ENCODE results near the gene CCDC83. TPM values are rescaled to one million over a fixed set of nuclear protein-coding genes. Genes with fewer than 3 reads are reported as not detected.

CCDC83 gene
- polyA plus RNA-seq = not detected

- H3K27ac ChIP-seq (ENCODE audit: low read depth, low read length) = no peak within 1 kb of the TSS
- WGBS, 3 donors = 29 to 39% (median 38%) methylated on average over 13 of the region's 13 CpGs
Measured at GRCh38 chr11:85855341-85855656, at the start of gene CCDC83. Gene CCDC83 (plus strand): TSS chr11:85855383. CDS start chr11:85865124, 9,741 bp downstream.

DNA sequence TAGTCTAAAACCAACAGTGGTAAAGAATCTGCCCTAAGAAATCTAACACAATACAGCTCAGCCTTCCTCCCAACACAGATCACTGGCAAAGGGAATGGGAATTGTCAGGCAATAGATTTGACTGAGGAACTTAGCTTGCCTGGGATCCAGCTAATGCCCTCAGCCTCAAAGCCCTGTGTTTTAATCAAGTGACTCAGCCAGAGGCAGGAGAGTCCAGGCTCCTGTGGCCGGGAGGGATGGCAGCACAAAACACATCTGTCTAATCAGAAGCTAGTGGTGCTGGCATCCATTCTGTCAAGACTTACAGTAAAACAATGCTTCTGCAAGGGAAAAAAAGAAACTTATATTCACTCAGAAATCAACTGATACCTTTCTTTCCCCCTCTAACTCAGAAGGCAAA lies 49.8 kb upstream of the CCDC83 start:
- 67 to 81% (median 72%) methylated on average over 1 of the region's 1 CpG for WGBS, 3 donors
- no peak overlapping the region for H3K27ac ChIP-seq (ENCODE audit: low read depth, low read length)

DNA sequence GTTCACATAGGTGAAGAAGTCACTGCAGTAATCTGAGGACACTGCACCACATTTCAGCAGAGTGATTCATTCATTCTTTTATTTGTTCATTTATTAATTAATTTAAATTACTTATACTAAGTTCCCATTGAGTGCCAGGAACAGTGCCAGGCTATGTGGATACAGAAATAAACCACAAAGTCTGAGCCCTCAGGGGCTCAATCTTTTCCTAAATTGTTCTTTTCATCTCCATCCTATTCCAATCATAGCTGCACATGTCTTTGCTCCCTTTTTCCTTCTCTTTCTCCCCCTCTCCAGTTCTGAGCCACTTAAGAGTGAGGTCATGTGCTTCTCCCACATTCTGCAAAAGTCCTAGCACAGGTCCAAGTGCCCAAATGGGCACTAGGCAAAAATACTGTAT lies 49.2 kb upstream of the CCDC83 start:
- no peak overlapping the region for H3K27ac ChIP-seq (ENCODE audit: low read depth, low read length)

GRCh38 chr11:85806876-85807275 lies 48.3 kb upstream of the CCDC83 start:
- H3K27ac ChIP-seq (ENCODE audit: low read depth, low read length) = no peak overlapping the region

DNA sequence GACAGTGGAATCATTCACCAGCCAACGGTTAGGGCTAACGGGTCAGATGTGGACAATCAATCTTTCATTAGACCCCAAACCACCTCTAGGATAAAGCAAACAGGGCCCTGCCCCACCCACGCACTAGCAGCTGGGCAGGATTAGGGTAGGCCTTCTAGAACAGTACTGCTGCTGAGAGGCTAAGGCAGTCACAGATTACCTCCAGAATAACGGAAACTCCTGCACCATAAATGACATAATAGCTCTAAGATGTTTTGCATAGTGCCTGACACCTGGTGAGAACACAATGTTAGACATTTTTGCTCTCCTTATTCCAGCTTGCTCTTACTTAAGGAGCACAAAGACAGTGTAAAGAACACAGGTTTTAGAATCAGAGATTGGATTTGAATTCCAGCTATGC lies 46.0 kb upstream of the CCDC83 start:
- 79 to 86% (median 85%) methylated on average over 4 of the region's 4 CpGs for WGBS, 3 donors
- H3K27ac ChIP-seq (ENCODE audit: low read depth, low read length) = no peak overlapping the region

More at GRCh38 chr11:85806876-85807275, 48.3 kb upstream of the CCDC83 start:
- 69 to 80% (median 77%) methylated on average over 2 of the region's 2 CpGs for WGBS, 3 donors

DNA sequence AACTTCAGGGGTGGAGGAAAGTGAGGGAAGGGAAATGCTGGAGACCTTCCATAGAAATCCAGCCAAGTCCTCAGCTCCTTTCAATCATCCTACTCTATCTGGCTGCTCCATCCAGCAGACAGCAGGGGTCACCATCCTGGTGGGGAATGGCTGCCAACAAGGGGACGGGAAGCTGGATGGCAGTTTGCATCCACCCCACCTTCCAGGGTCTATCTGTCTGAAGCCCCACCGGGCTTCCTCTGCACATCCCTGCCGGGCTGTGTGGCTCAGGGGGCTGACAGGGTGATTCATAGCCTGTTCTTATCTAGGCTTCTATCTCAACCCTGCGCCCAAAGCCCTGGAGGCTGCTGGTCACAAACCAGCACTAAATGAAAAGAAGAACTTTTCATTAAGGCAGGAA lies 45.3 kb upstream of the CCDC83 start:
- H3K27ac ChIP-seq (ENCODE audit: low read depth, low read length) = no peak overlapping the region
- 18 to 32% (median 18%) methylated on average over 4 of the region's 4 CpGs for WGBS, 3 donors

DNA sequence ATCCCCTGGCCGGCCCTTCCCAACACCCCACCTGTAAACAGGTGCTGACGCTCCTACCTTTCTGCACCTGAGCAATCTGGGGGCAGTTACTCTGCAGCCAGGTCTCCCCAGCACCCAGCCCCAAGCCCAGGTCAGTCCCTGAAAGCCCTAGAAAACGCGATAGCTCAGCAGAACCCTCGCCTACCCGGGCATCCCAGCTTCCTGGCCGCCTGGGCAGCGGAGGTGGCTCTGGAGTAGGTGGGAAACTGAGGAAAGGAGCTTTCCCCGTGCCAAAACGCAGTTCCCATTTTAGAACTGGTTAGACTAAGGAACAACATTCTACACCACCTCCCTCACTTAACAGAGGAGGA lies 44.7 kb upstream of the CCDC83 start:
- no peak overlapping the region for H3K27ac ChIP-seq (ENCODE audit: low read depth, low read length)
- WGBS, 3 donors = 5 to 11% (median 8%) methylated on average over 10 of the region's 10 CpGs

GRCh38 chr11:85810871-85811611 lies 44.1 kb upstream of the CCDC83 start, which contains the start of gene SYTL2:
Gene SYTL2 (minus strand): TSS chr11:85811141. CDS start chr11:85757725, 53,416 bp downstream.
- H3K27ac ChIP-seq (ENCODE audit: low read depth, low read length) = no peak within 1 kb of the TSS
- 1 to 2% (median 1%) methylated on average over 69 to 72 of the region's 72 CpGs for WGBS, 3 donors

GRCh38 chr11:85811624-85812023 lies 43.6 kb upstream of the CCDC83 start:
- WGBS, 3 donors = 82 to 84% (median 83%) methylated on average over 13 of the region's 13 CpGs
- H3K27ac ChIP-seq (ENCODE audit: low read depth, low read length) = no peak overlapping the region

GRCh38 chr11:85813721-85814120 lies 41.5 kb upstream of the CCDC83 start:
- H3K27ac ChIP-seq (ENCODE audit: low read depth, low read length) = no peak overlapping the region
- 88 to 96% (median 92%) methylated on average over 9 of the region's 9 CpGs for WGBS, 3 donors

GRCh38 chr11:85815186-85815931 lies 39.8 kb upstream of the CCDC83 start:
- no peak overlapping the region for H3K27ac ChIP-seq (ENCODE audit: low read depth, low read length)
- 69 to 90% (median 88%) methylated on average over 4 of the region's 4 CpGs for WGBS, 3 donors

- no peak overlapping the region for H3K27ac ChIP-seq (ENCODE audit: low read depth, low read length)
Measured at GRCh38 chr11:85819441-85819840, 35.7 kb upstream of the CCDC83 start.

DNA sequence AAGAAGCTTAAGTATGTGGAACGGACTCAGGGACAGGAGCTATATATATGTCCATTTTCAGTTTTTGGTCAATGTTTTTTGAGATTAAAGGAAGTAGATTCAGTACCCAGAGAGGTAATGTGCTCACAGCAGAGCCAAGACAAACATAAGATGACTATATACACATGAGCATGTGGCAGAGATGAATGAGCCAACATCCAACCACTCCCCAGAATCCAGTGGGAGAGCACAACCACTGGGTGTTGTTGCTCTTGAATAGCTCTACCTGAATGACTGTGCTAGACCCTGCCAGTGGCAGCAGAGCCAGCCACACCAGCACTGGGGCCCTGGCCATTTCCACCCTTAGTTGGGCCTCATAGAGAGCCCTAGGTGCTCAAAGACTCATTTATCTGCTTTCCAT lies 33.5 kb upstream of the CCDC83 start:
- 55 to 91% (median 85%) methylated on average over 1 of the region's 1 CpG for WGBS, 3 donors
- no peak overlapping the region for H3K27ac ChIP-seq (ENCODE audit: low read depth, low read length)

DNA sequence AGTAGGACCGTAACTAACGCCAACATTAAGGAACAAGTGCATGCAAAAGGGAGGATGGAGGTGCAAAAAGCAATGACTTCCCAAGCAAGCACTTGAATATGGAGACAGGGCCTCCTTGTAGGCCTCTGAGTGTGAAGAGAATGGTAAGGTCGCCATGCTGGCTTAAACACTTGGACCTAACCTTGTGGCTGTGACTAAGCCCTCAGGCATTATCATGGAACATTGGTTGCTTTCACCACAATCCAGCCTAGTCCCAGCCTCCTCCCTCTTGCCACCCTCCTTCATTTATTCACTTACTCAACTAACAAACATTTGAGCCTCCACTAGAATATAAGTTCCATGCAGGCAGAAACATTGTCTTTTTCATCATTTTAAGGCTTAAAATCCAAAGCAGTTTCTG lies 32.4 kb upstream of the CCDC83 start:
- no peak overlapping the region for H3K27ac ChIP-seq (ENCODE audit: low read depth, low read length)
- 97 to 99% (median 98%) methylated on average over 3 of the region's 3 CpGs for WGBS, 3 donors

DNA sequence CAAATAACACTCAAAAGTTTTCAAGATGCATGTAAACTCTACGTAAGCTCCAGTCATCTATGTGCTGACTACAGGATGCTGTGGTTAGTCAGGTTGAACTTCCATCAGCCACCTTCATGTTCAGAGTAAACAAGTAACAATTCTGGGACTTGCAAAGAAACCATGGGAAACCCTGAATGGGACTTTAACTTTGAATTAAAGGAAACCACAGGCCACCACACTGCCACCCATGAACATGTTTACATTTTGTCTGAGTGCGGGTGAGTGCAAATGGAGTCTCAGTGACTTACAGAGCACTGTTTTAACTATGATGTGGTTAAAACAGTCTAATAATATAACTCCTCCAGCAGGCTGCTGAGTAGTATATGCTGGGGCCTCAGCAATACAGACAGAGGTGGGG lies 31.4 kb upstream of the CCDC83 start:
- no peak overlapping the region for H3K27ac ChIP-seq (ENCODE audit: low read depth, low read length)
- WGBS, 3 donors = 80 to 88% (median 85%) methylated on average over 2 of the region's 2 CpGs

DNA sequence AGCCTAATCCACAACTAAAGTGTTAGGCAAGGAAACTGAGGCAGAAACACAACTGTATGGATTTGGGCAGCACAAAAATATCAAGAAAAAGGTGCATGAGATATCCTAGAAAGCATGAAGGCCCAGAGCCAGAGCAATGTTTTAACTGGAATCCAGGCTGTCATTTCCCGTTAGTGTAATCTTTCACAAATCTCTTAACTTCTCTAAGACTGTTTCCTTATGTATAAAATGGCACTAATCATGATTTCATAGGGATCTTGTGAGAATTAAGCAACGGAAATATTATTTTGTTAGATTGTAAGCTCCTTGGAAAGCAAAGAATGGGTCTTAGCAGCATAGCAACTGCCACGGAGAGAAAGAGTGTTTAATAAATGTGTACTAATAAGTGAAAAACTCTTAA lies 29.6 kb upstream of the CCDC83 start:
- 72 to 77% (median 73%) methylated on average over 3 of the region's 3 CpGs for WGBS, 3 donors

GRCh38 chr11:85826116-85826855 lies 28.9 kb upstream of the CCDC83 start:
- 73 to 74% (median 73%) methylated on average over 7 of the region's 7 CpGs for WGBS, 3 donors
- H3K27ac ChIP-seq (ENCODE audit: low read depth, low read length) = no peak overlapping the region

More for the DNA sequence above, 29.6 kb upstream of the CCDC83 start:
- H3K27ac ChIP-seq (ENCODE audit: low read depth, low read length) = no peak overlapping the region

DNA sequence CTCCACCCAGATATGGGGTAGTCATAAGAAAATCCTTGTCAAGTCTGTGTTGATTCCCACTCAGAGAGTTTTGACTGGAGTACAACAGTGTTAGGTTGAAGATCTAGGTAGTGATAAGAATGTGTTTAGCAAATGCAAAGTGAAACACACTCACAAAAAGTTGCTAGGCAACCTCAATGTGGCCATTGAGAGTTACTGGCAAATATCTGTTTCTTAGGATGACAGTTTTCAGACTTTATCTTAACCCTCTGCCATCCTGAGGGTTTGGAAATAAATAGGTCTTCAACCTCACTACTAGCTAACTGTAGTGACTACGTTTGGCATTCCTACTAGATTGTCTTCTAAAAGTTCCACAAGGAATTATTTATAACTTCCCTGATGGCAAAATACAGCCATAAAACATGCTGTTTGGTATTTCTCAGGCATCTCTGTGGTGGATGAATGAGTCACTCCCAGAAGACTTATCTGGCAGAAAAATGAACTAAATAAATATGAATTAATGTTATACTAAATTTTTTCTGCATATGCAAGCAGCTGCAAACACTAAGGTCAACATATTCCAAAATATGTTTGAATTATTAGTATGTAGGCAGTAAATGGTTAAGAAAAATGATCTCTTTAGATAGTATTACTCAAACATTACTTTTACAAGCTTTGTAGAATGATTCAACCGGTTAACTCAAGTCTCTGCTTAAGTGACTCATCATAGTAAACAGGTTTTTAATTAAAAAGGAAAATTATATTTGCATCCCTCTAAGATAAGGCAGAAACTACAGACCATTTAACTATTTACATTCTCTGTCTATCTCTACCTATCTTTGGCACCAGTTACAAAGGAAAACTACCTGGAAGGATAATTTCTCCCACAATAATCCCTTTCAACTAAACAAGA lies 27.2 kb upstream of the CCDC83 start:
- H3K27ac ChIP-seq (ENCODE audit: low read depth, low read length) = no peak overlapping the region
- 29 to 46% (median 31%) methylated on average over 2 of the region's 2 CpGs for WGBS, 3 donors

GRCh38 chr11:85828640-85828978 lies 26.6 kb upstream of the CCDC83 start:
- no peak overlapping the region for H3K27ac ChIP-seq (ENCODE audit: low read depth, low read length)
- WGBS, 3 donors = 77 to 84% (median 79%) methylated on average over 1 of the region's 1 CpG

Measured in adipose tissue (tissue), 3 donors.